Esophagus muscularis mucosa (tissue), 4 donors: Measurements from ENCODE around the gene TPD52L2.

ENCODE experiments used
- EP300 ChIP-seq: sonication (generic); formaldehyde crosslinking; IDR thresholded peaks from one replicate; pipeline ENCODE4 v1.6.1; 2017; ENCODE audit warnings: antibody characterized with exemption
- POLR2A ChIP-seq: fragments of 450-650 bp; IDR thresholded peaks from one replicate; pipeline ENCODE4 v1.6.1; 2017; ENCODE audit warnings: antibody characterized with exemption, moderate library complexity, mild to moderate bottlenecking, low read depth
- POLR2AphosphoS5 ChIP-seq, 2 donors: sonication (generic); formaldehyde crosslinking; IDR thresholded peaks; one replicate each; pipeline ENCODE4 v1.6.1; 2017; ENCODE audit warnings: antibody characterized with exemption in 2 of 2
- TF ChIP-seq, protein P1 (sequence below), 3 experiments: fragments of 200-600 bp in 2 of 3; fragments of 450-650 bp in 1 of 3; sonication (generic) in 2 of 3; IDR thresholded peaks; one replicate each; pipeline ENCODE4 v1.5.1; 2017 to 2019; ENCODE audit warnings: antibody characterized with exemption in 3 of 3, mild to moderate bottlenecking in 2 of 3, moderate library complexity in 1 of 3

DNA sequence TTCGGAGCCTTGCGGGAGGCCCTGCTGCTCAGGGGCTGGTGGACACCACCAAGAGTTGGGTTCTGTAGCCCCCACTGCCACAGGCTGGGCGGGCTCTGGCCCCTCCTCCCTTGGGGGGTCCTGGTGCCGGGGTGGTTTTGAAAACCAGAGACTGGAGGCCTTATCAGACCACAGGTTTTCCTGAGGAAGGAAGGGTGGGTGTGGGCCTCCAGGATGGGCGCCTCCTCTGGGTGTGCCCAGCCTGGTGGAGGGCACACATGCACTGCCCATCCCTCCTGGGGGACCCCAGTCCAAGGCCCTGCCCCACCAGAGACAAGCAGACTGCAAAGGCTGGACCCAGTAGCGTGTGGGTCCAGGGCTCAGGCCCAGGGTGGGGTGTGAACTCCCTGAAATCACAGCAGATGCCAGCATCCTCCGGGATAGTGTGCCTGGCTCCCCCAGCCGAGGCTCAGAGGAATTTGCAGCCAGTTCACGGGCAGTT lies 20.5 kb upstream of the TPD52L2 start:
- TF ChIP-seq POLR2A (no peak), POLR2AphosphoS5 (IDR thresholded peaks at IDR 0.05) (no peak), EP300 (no peak)
- TF ChIP-seq, protein P1, sequence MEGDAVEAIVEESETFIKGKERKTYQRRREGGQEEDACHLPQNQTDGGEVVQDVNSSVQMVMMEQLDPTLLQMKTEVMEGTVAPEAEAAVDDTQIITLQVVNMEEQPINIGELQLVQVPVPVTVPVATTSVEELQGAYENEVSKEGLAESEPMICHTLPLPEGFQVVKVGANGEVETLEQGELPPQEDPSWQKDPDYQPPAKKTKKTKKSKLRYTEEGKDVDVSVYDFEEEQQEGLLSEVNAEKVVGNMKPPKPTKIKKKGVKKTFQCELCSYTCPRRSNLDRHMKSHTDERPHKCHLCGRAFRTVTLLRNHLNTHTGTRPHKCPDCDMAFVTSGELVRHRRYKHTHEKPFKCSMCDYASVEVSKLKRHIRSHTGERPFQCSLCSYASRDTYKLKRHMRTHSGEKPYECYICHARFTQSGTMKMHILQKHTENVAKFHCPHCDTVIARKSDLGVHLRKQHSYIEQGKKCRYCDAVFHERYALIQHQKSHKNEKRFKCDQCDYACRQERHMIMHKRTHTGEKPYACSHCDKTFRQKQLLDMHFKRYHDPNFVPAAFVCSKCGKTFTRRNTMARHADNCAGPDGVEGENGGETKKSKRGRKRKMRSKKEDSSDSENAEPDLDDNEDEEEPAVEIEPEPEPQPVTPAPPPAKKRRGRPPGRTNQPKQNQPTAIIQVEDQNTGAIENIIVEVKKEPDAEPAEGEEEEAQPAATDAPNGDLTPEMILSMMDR (IDR thresholded peaks at IDR 0.05), result no peak
